CD4-positive, alpha-beta T cell treated with Interferon gamma for 1 hour (primary cell): ENCODE results near the gene LRMDA.

ENCODE experiments used
- DNase-seq: peaks from one replicate; pipeline ENCODE4 v3.0.0-alpha.2; 2020

The LRMDA gene

DNA sequence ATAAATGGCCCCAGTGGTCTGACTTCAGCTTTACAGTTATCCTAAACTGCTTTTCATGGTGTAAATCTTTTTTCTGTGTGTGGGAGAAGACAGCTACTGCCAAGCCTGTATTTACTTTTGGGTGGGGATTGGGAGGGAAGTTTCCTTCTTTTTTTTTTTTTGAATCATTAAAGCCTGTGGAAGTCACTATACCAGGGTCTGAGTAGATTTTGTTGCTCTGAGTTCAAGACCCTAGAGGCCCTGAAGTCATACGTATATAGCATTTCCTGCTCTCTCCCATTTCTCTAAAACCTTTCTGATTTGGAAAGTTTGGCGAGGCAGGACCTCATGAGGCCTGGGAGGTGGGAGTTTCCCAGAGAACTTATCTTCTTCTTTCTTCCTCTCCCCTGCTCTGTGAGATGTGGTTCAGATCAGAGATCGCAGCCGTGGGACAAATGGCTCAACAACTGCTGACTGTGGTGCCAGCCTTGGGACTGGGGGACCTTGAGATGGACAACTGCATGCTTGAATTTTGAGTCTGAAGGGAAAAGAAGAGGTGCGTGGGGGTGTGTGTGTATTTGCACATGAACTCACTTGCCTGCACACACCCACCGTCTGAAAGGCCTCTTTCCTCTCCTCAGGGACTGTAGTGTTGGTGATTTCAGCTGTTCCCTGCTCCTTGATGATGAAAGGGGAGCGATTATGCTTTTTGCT, 18.1 kb downstream of the LRMDA start:
- DNase-seq = no peak

DNA sequence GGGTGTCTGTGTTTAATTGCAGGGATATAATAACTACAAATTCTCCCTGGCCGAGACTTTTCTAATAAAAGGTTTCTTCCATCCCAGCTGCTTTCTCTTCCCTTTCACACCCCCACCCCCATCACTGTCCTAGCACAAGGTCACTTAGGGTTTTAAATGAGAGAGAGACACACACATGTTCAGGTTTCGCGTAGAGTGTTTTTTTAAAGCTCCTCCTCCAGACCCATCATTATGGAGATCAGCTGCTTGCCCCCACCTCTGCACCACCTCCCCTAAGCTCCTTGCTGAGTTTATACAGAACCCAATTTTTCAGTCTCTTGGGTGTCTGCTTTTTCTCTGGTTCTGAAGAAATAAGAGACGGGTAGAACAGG, 18.6 kb downstream of the LRMDA start:
- DNase-seq = no peak

DNA sequence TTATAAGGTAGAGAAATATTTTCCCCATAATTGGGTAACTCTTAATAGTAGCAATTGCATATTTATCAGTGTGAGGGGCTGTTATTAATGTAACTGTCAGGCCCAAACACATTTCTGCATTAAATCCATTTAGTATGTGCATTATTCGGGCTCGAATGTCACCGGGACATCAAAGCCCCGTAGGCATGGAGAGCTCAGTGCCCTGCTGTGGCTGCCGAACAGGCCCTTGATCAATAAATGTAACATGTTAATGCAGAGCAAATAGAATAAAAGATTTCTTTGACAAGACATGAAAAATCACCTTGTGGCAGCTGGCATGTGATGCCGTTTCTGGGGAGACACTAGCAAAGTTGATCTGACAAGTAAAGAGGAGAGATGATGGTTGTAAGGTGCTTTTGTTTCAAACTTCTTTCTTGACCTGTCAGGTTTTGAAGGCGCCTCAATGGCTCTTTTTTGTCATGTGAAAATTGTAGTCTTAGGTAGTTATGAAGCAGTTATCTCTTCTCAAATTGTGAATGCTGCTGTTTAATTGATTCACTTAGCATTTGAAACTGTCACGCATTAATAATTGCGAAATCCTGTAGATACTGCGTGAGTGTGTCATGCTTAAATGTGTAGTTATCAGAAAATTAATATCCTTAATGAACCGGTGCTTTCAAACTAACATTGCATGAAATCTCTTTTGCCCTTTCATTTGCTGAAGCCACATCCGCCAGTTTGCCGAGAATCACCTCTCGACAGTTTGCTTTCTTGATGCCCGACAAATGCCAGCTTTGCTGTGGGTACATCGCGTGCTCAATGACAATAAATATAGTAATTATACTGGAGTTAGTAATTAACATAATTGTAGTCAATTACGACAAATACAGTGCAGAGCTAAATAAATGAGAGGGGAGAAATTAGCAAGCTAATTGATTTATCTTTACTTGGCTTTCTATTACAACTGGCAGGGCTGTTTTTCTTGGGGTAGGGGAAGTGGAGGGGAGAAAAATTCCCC, 19.5 kb downstream of the LRMDA start:
- no peak for DNase-seq

DNA sequence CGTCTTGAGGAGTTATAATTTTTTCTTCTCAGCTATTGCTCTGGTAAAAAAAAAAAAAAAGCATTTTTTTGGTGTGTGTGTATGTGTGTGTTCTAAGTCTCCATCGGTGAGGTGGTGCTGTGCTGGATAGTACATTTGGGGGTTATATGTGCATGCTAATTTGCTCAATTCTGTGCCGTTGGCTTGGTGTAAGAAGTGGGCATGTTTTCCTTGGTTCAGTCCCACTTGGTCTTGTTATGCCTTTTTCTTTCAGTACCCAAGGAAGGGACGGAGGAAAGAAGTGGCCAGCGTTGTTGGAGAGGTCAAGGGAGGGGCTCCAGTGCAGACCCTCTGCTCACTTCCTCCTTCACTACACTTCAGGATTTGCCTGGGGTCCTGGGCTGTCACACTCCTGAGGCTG, 20.4 kb downstream of the LRMDA start:
- no peak for DNase-seq

DNA sequence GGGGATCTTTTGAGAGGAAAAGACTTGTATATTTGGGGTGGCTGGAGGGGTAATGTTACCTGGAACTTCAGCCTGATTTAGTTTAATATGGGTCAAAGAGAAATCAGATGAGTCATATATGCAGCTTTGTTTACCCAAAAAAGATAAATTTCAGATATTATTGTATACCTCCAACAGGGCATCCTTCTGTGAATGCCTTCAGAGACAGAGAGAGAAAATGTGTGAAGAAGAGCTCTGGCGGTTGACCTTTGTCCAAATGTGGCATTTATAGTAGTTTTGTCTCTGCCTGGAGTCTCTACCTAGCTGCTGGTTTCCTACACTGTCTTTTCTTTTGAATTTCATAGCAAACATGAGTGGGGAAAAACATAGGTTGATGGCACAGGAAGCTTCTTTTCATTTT, 21.6 kb downstream of the LRMDA start:
- DNase-seq = no peak

DNA sequence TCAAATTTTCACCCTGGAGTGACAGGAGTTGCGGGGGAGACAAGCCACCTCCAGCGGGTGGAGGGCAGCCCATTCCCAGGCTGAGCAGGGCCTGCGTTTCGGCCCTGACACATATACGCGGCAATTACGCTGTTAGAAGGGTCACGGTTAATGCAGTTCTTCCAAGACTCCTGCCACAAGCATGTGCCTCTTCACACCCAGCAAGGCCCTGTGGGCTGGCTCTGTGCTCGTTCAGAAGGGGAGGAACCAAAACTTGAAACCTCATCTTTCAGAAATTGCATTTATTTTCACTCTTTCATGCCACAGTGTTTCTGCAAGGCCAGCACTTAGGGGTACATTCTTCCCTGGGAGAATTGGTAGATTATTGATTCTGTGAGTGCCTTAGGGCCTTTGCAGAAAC, 24.7 kb downstream of the LRMDA start:
- no peak for DNase-seq

DNA sequence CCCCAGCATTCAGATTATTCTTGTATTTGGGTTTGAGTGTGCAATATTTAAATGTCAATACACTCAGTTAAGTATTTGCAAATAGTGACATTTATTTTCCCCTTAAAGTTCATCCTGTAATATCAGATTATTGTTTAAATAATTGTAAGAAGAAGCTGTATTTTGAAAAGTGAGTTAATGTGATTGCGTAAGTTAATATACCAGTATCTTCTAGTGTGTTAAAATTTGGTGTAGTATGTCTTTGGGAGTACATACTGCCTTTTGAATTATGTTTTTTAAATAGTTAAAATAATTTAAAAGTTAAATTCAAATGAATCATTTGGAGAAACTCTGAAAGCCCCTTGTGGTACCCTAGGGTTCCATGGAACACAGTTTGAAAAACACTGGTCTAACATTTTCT, 28.6 kb downstream of the LRMDA start:
- no peak for DNase-seq

DNA sequence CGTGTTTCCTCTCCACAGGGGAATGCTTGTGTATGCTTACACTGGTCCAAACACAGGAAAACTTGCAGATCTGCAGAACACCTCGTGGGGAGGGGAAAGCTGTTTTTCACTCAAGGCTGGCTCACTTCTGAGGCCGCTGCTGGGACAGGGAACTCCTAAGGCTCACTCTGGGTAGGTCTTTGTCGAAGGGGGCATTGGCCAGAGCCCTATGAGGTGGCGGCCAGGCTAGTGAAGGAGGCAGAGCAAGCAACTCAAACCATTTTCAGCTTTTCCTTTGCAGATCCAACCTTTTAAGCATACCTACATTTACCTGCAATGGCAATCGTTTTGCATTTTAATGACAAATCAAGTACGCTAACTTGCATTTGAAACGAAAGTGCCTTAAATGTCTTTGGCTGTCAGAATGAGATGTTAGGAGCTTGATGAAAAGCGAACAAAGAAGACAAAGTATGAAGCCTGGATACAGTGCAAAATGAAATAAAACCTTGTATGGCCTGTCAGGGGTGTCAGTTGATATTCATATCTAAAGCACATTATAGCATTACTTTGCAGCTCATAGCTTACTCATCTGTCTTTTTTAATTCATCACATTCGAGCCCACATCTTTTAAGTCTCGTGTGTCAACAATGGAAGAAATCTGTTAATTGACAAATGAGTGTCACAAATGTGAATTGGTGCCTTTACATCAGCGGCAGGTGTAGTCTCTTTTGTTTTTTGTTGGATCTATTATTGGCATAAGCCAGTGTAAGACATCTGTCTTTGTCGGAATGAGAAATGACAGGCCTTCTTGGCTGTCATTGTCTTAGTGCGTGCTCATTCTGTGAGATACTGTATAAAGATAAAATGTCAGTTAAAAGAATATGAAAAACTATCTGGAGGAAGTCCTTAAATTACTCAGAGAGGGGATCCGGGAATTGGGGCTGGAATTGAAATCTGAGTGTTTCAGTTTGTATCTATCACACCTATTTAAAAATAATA, 30.5 kb downstream of the LRMDA start:
- DNase-seq = no peak

DNA sequence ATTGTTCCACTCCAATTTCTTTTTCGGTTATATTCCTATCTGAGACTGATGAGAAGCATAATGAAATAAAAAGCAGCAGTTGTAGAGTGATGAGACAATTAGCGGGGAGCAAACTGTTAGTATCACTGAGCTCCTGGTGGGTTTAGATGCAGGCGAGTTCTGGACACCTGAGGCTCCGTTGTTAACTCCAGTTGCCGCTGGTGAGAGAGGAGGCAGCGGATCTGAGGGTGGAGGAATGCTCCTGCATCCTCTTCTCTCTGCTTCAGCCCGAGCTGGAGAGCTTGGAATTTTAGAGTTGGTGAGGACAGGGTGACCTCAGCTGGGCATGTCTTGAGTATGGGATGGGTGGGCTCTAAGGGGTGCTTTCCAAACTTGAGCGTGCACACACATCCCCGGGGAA, 31.4 kb downstream of the LRMDA start:
- no peak for DNase-seq

DNA sequence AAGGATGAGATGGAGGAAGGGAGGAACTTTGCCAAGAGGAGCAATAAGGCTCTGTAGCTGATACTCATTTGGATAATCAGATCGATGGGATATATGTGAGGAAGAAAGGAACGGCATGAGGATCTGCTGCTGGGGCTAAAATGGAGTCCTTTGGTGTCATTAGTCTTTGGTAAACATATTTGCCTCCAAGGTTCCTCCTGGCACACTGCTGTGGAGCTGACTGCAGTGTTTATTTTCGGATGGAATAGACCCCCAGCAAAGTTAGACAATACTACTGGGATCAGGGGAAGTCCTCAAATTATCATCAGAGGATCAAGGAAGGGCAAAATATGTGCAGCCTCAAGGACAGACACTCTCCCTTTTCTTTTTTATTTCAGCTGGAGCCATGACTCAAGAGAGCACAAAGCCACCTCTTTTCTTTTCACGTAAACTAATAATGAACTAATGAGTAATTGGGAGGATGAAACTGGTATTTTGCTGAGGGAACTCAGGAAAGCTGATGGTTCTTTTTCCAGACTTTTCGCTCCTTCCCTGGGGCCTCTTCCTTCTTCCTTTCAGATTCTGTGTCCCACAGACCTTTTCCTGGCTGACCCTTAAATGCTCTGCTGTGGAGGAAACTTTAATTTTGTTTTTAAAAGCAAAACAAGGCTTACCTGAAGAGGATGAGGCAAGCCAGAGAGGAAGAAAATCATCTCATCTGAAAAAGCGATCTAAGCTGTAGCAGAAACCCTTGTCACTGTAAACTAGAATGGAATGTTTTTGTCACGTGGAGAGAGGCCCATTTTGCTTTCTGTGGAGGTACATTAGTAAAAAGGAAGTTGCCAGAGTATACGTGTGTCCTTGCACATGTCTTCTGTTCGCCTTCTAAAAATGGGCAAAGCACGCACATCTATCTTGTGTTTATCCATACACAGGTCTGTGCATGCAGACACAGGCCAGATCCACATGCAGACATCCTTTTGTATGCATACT, 33.3 kb downstream of the LRMDA start:
- no peak for DNase-seq

DNA sequence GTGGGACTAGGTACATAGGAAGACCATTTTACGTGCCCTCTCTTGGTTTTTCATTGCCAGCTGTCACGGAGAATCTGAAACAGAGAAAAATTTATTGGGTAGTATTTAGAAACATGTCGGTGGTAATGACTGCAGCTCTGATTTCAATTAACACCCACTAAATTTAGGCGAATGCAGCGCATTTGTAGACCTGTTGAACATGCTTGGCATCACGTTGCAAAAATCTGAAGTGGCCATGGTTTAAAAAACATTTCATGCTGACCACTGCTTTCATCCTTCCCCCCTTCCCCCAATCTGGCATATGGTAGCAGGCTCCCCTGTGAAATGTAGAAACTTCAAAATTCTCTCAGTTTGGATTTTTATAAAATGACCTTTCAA, 34.0 kb downstream of the LRMDA start:
- no peak for DNase-seq

DNA sequence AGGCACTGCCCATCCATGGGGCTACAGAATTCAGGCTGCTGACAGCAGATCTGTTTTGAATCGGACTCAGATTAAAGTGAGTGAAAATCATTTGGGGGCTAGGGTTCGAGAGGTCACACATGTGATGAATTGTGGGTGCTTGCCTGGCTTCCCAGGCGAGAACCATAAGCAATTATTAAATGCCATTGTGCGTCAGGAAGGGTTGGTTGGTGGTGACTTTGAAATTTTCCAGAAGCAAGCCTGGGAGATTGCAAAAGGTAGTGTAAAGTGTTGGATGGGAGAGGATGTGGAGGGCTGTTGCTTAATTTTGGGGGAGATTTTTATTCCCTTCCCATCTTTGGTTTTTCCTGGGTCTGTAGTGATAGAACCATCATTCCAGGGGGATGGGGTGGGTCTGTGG, 34.6 kb downstream of the LRMDA start:
- DNase-seq = no peak

DNA sequence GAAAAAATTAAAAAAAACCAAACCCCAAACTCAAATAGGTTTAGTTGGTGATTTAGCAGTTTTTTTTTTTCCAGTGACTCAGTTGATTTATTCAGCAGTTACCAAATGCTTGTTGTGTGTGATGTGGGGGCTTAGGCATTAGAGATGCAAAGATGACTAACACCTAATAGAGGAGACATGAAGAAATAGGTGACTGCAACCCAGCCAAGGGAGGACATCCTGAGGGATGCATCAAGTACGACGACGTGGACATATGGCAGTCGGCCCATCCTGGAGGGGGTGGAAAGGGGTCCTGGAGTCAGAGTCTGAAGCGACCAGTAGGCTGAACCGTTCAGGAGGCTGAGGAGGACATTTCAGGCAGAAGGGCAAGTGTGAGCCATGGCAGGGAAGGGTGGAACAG, 35.5 kb downstream of the LRMDA start:
- no peak for DNase-seq

DNA sequence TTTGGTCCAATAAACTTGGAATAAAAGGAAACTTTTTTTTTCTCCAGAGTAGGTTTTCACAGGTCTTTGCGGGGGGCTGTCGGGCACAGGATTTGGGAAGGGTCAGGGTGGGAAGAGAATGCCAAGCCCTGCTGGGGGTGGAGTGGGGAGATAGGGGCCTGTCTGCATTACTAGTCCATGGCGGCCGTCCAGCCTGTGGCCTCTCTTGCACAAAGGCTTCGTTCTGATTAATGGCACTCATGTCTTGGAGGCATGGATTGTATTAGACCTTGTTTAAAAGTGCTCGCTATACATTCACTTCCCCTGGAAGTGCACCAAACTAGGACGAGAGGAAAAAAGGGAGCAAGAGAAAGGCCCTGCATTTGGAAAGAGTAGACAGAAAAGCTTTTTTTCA, 37.2 kb downstream of the LRMDA start:
- no peak for DNase-seq

DNA sequence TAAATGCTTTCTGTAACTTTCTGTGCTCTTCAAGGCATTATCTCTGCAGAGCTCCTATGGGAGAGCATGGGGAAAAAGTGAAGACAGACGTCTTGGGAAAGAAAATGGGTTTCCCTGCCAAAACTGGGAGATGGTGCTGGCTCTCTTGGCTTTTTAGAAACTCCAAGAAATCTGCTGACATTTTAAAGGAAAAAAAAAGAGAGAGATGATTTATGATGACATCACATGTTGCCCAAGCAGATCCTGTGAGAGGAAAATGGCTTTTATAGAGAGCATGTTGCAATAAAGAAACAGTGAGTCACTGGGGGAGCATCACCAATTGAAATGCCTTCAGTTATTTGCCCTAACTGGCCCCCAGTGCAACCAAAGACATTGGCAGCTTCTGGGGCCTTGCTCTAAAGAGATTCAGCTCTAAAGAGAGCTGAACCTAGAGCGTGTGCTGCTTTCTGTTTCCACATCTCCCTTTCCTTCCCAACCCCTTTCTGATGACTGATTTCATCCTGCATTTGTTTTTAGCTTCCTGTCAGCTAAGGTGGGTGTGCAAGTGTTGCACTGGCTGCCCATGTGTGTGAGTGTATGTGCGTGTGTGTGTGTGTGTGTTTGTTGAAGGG, 37.7 kb downstream of the LRMDA start:
- peak; percentile 31 for DNase-seq

DNA sequence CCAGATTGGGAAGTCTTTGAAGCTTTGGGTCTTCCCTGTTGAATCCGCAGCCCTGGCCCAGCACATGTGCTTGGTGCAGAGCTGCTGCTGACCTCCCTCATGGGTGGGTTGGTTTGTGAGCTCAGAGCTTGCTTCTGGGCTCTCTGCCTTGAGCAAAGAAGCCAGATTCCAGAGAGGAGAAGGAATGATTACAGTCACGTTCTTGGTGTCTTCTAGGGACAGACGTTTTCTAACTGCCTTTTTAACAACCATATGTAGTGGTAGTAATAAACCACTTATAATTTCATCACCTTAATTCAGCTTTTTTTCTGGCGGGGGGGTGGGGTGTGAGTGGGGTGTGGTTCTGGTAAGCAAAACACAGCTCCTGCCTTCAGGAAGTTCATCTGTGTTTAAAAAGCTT, 39.5 kb downstream of the LRMDA start:
- DNase-seq = no peak

DNA sequence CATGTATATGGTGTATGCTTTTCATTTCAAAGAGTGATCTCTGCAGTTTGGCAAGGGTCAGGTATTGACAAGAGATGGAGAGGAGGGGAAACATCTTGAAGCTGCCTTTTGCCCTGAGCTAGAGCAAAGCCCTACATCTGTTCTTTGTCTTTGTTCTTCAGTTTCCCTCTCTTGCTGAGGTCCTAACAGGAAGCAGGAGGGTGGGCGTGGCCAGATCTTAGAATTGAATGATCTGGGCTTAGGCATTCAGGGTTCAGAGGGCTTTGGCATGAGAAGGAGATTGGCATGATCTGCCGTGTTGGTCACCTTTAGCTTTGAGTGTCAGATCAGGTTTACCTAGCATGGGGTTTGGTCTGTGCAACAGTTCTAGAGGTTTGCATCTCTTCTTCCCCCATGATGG, 41.3 kb downstream of the LRMDA start:
- no peak for DNase-seq

DNA sequence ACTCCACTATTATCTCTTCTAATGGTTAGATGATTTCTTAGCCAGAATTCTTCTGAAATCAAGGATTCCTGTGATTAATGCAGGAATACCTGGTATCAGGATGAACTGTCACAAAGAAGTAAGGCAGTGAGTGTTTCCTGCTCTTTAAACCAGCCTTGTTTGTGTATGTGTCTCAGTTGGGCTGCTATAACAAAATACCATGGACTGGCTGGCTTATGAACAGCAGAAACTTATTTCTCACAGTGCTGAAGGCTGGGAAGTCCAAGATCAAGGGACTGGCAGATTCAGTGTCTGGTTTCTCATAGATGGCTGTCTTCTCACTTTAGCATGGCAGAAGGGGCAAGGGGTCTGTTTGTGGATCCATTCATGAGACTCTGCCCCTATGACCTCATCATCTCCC, 42.7 kb downstream of the LRMDA start:
- no peak for DNase-seq

DNA sequence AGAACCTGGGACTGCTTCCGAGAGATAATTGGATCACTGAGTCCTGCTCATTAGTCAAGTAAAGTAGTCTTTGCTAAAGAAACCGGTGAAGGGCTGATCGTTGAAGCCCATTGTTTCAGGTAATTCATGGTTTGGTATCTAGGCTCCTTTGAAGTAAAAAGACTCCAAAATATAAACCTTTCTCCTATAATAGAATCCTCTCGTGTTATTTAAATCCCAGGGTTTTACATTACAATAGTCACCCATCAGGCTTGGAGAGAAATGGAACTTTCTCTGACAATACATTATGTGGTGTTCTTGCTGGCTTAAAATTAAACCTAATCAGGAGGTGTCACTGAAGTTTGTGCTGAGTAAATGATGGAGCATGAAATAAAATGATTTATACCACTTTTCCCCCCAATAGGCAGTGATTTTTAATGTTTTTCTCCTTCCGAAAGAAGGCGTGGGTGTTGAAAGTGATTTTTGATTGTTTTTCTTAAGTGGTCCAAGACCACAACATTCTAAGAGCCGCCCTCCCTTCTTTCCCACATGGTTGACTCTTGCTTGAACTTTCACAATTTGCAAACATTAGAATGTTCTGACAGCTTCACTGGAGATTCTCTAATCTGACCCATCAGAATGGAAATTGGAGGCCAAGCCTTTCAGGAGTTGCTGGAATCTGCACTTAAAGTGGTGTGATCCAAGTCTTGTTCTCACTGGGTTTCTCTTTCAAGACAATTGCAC, 44.2 kb downstream of the LRMDA start:
- no peak for DNase-seq

DNA sequence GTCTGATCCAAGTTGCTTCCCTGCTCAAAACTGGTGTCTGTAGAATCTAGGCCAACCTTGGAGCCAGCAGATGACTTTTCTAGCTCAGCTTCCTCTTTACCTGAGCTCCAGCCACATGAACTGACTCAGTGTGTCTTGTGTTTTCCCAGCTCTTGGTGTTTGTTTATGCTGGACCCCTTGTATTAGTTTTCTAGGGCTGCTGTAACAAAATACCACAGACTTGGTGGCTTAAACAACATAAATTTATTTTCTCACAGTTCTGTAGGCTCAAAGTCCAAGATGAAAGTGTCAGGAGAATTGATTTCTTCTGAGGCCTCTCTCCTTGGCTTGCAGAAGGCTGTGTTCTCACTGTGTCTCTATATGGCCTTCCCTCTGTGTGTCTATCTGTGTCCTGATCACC, 45.1 kb downstream of the LRMDA start:
- DNase-seq = no peak

DNA sequence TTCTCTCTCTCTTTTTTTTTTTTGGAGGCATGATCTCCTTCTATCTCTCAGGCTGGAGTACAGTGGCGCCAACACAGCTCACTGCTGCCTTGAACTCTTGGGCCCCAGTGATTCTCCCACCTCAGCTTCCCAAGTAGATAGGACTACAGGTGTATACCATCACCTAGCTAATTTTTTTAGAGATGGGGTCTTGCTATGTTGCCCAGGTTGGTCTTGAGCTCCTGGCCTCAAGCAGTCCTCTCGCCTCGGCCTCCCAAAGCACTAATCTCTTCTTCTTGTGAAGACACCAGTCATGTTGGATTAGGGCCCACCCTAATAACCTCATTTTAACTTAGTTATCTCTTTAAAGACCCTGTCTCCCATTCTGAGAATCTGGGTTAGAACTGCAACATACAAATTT, 45.6 kb downstream of the LRMDA start:
- DNase-seq = no peak
